PC-3 (cell line): ENCODE results near the gene RFESD. TPM values are rescaled to one million over a fixed set of nuclear protein-coding genes. Genes with fewer than 3 reads are reported as not detected.
A peak's percentile ranks its signal among the peaks of the same experiment; 100 is the strongest.

Experiments
- ATAC-seq: fragments of 200-7000 bp; cut with Tn5 transposase; 2 replicates; pipeline ENCODE4 v1.9.1; 2020; ENCODE audit warnings: mild to moderate bottlenecking, moderate library complexity
- BruUV-seq: library from RNA; stranded (reverse); fragments of 400-500 nt; replicated peaks from 2 replicates; lab custom pipeline; 2021; lab: Mats Ljungman, UMichigan
- CTCF ChIA-PET: fragments of 300-600 bp; sonication (Branson Sonifier 250); formaldehyde crosslinking; loops from one replicate; lab custom pipeline; 2022; ENCODE audit warnings: antibody characterized with exemption; lab: Charles Lee
- POLR2A ChIA-PET: fragments of 300-600 bp; sonication (Branson Sonifier 250); formaldehyde crosslinking; loops from one replicate; lab custom pipeline; 2022; ENCODE audit warnings: antibody characterized with exemption; ENCODE audit not compliant: unreplicated experiment; lab: Charles Lee
- DNase-seq: peaks from one replicate; pipeline ENCODE4 v3.0.0-alpha.2; 2015
- H2AFZ ChIP-seq: fragments of 300-600 bp; sonication (generic); 2 replicates; pipeline ENCODE4 v1.6.0; 2016; ENCODE audit warnings: antibody characterized with exemption, low read length
- H3F3A ChIP-seq: fragments of 300-600 bp; sonication (generic); one replicate; pipeline ENCODE4 v1.6.0; 2017; ENCODE audit warnings: antibody characterized with exemption, low read length, control low read depth, mild to moderate bottlenecking; ENCODE audit not compliant: unreplicated experiment
- H3K27ac ChIP-seq: fragments of 300-600 bp; sonication (generic); 2 replicates; pipeline ENCODE4 v1.5.1; 2016; ENCODE audit warnings: mild to moderate bottlenecking, low read length
- H3K27me3 ChIP-seq: fragments of 300-600 bp; sonication (generic); 2 replicates; pipeline ENCODE4 v1.6.1; 2016; ENCODE audit warnings: low read length, mixed read lengths
- H3K36me3 ChIP-seq: fragments of 300-600 bp; sonication (generic); 2 replicates; pipeline ENCODE4 v1.6.1; 2016; ENCODE audit warnings: low read depth, mixed run types, low read length, mixed read lengths
- H3K4me1 ChIP-seq: fragments of 300-600 bp; sonication (generic); 2 replicates; pipeline ENCODE4 v1.5.1; 2016; ENCODE audit warnings: low read length; ENCODE audit not compliant: insufficient read depth
- H3K4me2 ChIP-seq: fragments of 300-600 bp; sonication (generic); 2 replicates; pipeline ENCODE4 v1.6.0; 2016; ENCODE audit warnings: low read length
- H3K4me3 ChIP-seq: fragments of 300-600 bp; sonication (generic); 2 replicates; pipeline ENCODE4 v1.5.1; 2016; ENCODE audit warnings: mild to moderate bottlenecking, low read length, mixed read lengths
- H3K79me2 ChIP-seq: fragments of 300-600 bp; sonication (generic); 2 replicates; pipeline ENCODE4 v1.6.1; 2017; ENCODE audit warnings: low read length, mixed read lengths
- H3K9ac ChIP-seq: fragments of 300-600 bp; sonication (generic); 2 replicates; pipeline ENCODE4 v1.6.0; 2016; ENCODE audit warnings: mild to moderate bottlenecking, low read length
- H3K9me2 ChIP-seq: fragments of 300-600 bp; sonication (generic); replicated peaks from 2 replicates; pipeline ENCODE4 v1.6.1; 2016; ENCODE audit warnings: mixed run types, low read length, mixed read lengths
- H3K9me3 ChIP-seq: fragments of 300-600 bp; sonication (generic); 2 replicates; pipeline ENCODE4 v1.6.1; 2016; ENCODE audit warnings: low read length, mixed read lengths
- H4K20me1 ChIP-seq: fragments of 300-600 bp; sonication (generic); 2 replicates; pipeline ENCODE4 v1.6.1; 2016; ENCODE audit warnings: low read length, mixed read lengths
- EZH2 ChIP-seq: fragments of 300-600 bp; sonication (generic); IDR thresholded peaks from one replicate; pipeline ENCODE4 v1.6.1; 2017; ENCODE audit warnings: antibody characterized with exemption, mild to moderate bottlenecking, low read length; ENCODE audit not compliant: unreplicated experiment
- EZH2phosphoT487 ChIP-seq: fragments of 300-600 bp; sonication (generic); IDR thresholded peaks from 2 replicates; pipeline ENCODE4 v1.6.1; 2018; ENCODE audit warnings: mild to moderate bottlenecking, antibody characterized with exemption, low read length, borderline replicate concordance
- intact Hi-C: fragments of 100-400 bp; cut with micrococcal nuclease; formaldehyde crosslinking; loops from 2 replicates; pipeline ENCODE4 v1.9.0; 2023
- total RNA-seq: library from RNA; depleted of rRNA; stranded (reverse); fragments of >200 nt; gene quantifications from 2 replicates; pipeline ENCODE4 v1.2.3, GENCODE V29; 2014
- TF ChIP-seq, protein P1 (sequence below): fragments of 300-600 bp; sonication (generic); conservative IDR thresholded peaks from 2 replicates; pipeline ENCODE4 v1.5.1; 2017; ENCODE audit warnings: antibody characterized with exemption, low read depth, mild to moderate bottlenecking, low read length

The RFESD gene
- total RNA-seq, 1 experiment from 2014 or later, result 0.36 TPM

- ChIA-PET POLR2A (no interaction called here), CTCF (no interaction called here)
- ATAC-seq, result no peak
- intact Hi-C loops, result no loop called here
- Histone ChIP-seq H3F3A (no peaks in the 10 kb centered on the region), H2AFZ (no peak overlapping the region), H3K27me3 (no peaks in the 10 kb centered on the region), H3K36me3 (no peaks in the 10 kb centered on the region), H3K4me2 (no peak overlapping the region), H3K79me2 (no peaks in the 10 kb centered on the region), H3K9ac (no peak overlapping the region), H3K9me2 (no peaks in the 10 kb centered on the region), H3K4me3 (no peak overlapping the region), H4K20me1 (no peaks in the 10 kb centered on the region), H3K9me3 (no peaks in the 10 kb centered on the region), H3K27ac (no peak overlapping the region), H3K4me1 (peaks cover 12% of the 10 kb centered on the region)
- no TSS peak for BruUV-seq
- no peak for DNase-seq
- TF ChIP-seq EZH2phosphoT487, result no peak
- TF ChIP-seq, protein P1, sequence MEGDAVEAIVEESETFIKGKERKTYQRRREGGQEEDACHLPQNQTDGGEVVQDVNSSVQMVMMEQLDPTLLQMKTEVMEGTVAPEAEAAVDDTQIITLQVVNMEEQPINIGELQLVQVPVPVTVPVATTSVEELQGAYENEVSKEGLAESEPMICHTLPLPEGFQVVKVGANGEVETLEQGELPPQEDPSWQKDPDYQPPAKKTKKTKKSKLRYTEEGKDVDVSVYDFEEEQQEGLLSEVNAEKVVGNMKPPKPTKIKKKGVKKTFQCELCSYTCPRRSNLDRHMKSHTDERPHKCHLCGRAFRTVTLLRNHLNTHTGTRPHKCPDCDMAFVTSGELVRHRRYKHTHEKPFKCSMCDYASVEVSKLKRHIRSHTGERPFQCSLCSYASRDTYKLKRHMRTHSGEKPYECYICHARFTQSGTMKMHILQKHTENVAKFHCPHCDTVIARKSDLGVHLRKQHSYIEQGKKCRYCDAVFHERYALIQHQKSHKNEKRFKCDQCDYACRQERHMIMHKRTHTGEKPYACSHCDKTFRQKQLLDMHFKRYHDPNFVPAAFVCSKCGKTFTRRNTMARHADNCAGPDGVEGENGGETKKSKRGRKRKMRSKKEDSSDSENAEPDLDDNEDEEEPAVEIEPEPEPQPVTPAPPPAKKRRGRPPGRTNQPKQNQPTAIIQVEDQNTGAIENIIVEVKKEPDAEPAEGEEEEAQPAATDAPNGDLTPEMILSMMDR, result no peak
- TF ChIP-seq EZH2, result no peak
Observed at GRCh38 chr5:95649842-95650620, 3.5 kb downstream of the RFESD start.

DNA sequence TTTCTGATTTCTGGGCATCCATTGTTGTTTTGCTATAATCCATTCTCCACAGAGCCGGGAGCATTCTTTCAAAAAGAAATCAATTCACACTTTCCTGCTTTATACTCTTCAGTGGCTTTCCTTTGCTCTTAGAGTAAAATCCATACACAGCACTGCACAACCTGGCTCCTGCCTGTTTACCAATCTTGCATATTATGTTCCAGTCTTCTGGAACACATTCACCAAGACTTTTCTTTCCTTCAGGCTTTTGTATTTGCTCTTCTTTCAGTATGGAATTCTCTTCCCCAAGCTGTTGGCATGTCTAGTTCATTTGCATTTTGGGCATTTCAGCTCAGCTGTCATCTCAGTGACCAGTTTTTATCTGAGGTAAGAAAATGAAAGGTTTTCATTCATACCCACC lies 6.3 kb downstream of the RFESD start:
- Histone ChIP-seq H3K27me3 (no peaks in the 10 kb centered on the region), H3K9ac (no peak overlapping the region), H3K36me3 (no peaks in the 10 kb centered on the region), H3K4me1 (peaks cover 2% of the 10 kb centered on the region; the same call in 1 of the 2 replicates), H3K9me2 (no peaks in the 10 kb centered on the region), H4K20me1 (no peaks in the 10 kb centered on the region), H3K9me3 (no peaks in the 10 kb centered on the region), H3K79me2 (no peaks in the 10 kb centered on the region), H3F3A (no peaks in the 10 kb centered on the region), H3K4me3 (no peak overlapping the region), H3K27ac (no peak overlapping the region), H2AFZ (no peak overlapping the region), H3K4me2 (no peak overlapping the region)
- no peak for ATAC-seq
- DNase-seq, result no peak
- intact Hi-C loops, result no loop called here
- no TSS peak for BruUV-seq
- CTCF ChIA-PET, result no interaction called here
- TF ChIP-seq, protein P1, result no peak
- TF ChIP-seq EZH2, result no peak
- no peak for TF ChIP-seq EZH2phosphoT487
- POLR2A ChIA-PET, result no interaction called here

- Histone ChIP-seq H2AFZ (no peak overlapping the region), H3K4me3 (no peak overlapping the region), H3K9me2 (no peaks in the 10 kb centered on the region), H3K27ac (no peak overlapping the region), H4K20me1 (no peaks in the 10 kb centered on the region), H3K36me3 (no peaks in the 10 kb centered on the region), H3K9me3 (no peaks in the 10 kb centered on the region), H3K9ac (no peak overlapping the region), H3K4me2 (no peak overlapping the region), H3F3A (no peaks in the 10 kb centered on the region), H3K4me1 (no peaks in the 10 kb centered on the region), H3K27me3 (no peaks in the 10 kb centered on the region), H3K79me2 (no peaks in the 10 kb centered on the region)
- TF ChIP-seq, protein P1, result no peak
- TF ChIP-seq EZH2phosphoT487, result no peak
- no peak for TF ChIP-seq EZH2
- intact Hi-C loops, result no loop called here
- DNase-seq (no peak), ATAC-seq (0 out of 2 replicates have a peak, but pooled peaks have one; percentile 42)
- POLR2A ChIA-PET, result no interaction called here
- CTCF ChIA-PET, result no interaction called here
- BruUV-seq, result no TSS peak
Observed at GRCh38 chr5:95654196-95654595, 7.6 kb downstream of the RFESD start.
